Fibroblast of peridontal ligament (primary cell): Measurements from ENCODE around the gene KTN1.

Experiments
- DNase-seq: peaks from one replicate; pipeline ENCODE4 v3.0.0-alpha.2; 2010; ENCODE audit errors: extremely low read depth

KTN1 gene

DNA sequence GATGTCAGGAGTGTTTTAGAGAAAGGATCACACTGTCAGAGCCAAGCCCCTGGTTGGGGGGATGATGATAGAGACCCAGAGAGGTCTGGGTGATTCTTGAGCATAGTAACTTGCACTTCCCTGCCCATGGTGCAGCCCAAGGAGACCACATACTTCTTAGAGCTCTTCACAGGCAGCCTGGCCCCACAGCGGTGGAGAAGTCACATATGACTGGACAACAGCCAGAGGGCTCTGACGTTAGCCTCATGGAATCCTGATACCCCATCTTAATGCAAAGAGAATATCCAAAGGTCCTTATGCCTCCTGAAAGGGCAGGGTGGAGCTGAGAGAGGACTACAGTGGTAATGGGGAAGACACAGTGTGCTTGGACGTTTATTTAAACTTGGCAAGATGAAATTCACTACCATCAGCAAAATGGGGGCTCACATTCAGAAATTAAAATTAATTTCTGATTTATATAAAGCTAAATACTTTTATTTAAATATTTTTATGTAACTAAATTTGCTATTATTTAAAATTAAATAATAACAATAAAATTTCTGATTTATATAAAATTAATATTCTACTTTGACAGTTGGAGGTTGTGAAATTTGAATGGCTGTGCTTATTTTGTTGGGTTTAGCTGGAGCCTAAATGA, 131.3 kb downstream of the KTN1 start:
- no peak for DNase-seq

DNA sequence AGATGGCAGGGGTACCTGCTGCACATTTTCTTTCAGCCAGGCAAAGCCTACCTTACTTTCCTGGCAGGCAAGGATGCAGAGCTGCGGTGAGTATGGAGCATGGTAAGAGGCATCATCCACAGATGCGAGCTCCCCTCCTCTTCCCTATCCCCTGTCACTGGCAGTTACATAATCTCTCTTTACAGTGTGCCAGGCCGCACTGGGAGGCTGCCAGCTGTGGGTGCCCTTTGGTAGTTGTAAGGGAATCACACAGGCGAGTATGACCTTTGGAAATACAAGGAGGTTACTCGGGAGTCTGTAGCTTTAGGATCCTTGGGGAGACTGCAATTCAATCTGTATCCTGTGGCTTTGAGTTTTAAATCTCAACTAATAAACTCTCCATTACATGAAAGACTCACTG, 132.5 kb downstream of the KTN1 start:
- DNase-seq: no peak

DNA sequence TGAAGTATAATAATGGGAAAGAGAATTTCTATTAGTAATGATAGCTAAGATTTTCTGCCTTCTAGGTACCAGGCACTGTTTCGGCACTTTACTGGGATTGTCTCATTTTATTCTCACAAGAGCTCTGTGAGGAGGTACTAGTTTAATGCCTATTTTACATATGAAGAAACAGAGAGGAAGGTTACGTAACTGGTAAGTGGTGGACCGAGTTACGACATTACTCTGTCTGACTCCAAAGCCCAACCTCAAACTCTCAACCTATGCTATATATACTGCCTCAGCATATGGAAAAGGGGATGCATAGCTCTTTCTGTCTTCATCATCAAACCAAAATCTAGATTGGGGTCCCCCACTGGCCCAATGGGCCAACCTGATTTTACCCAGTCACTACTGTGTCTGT, 133.5 kb downstream of the KTN1 start:
- DNase-seq: no peak

DNA sequence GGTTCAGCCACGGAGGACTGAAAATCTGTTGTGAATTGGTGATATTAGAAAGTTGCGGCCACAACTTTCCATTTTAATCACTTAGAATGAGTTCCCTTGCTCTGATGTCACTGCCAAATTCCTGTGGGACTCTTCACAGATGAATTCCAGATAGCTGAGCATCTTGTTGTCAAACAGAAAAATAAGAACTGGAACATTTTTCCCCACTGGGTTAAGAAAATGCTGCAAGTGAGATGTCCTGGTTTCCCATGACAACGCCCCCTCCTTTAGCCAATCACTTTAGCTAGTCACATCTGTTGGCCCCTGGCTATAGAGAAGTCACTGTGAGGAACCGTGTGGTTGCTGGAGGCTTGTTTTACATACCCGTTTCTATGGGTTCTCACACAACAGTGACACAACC, 135.9 kb downstream of the KTN1 start:
- peak; percentile 90 for DNase-seq

DNA sequence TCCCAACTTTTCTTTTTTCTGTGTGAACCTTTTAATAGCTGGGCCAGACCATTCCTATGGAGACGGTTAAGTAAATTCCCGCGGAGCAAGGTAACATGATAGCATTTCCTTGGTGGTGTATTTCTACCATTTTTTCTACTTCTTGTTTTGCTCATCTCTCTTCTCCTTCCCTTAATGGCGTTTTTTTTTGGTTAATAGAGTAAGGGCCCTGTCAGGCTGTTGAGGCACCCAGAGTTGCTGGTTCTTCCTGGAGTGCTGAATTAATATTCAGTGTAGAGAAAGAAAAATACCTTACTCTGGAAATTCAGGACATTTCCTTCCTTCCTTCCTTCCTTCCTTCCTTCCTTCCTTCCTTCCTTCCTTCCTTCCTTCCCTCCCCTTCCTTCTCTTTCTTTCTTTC, 137.6 kb downstream of the KTN1 start:
- DNase-seq: no peak

DNA sequence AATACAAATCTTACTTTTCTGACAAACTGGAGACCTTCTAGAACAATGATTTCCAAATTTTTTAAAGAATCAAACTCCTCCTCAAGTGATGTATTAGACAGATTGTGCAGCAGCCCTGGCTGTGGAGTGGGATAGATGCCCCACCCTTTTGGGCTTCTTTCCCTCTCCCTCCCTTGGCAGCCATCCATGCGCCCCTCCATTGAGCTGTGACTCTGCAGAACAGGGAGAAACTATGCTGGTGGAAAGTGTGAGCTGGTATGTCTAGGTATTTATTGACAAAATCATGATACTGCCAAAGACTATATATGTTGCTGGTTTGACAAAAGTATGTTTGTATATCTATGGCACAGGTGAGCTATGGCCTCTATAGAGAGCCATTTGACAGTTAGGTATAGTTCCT, 138.5 kb downstream of the KTN1 start:
- no peak for DNase-seq

DNA sequence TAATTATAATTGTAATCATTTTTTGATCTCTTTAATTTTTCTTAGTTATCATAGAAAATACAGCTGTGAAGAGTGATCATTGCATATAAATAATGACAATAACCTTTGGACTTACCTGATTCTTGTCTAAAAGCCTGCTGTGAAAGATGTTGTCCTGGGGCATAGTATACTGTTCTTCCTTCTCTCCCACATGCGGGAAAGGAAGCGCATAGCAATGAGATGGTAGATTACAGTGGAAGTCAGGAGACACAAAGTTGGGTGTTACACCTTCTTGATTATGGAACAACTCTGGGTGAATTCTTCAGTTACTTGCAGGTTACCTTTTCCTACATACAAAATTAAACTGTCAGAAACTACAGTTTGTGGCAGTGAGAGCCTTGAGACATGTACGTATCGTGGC, 140.8 kb downstream of the KTN1 start:
- no peak for DNase-seq

DNA sequence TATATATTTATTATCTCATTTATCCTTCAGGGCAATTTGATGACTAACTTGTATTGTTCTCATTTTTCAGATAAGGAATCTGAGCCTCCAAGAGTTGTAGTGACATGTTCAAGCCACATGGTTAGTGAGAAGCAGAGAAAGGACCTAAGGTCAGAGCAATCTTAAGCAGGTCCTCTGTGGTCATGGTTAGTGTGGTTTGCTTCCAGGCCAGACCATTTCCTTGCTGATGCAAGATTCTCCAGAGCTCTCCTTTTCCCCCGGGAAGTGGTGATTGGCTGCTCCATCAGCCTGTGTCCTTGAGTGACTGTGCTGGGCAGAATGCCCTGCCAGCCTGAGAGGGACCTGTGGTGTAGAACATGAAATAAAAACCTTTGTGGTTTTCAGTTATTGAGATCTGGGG, 141.3 kb downstream of the KTN1 start:
- peak; percentile 95 for DNase-seq

DNA sequence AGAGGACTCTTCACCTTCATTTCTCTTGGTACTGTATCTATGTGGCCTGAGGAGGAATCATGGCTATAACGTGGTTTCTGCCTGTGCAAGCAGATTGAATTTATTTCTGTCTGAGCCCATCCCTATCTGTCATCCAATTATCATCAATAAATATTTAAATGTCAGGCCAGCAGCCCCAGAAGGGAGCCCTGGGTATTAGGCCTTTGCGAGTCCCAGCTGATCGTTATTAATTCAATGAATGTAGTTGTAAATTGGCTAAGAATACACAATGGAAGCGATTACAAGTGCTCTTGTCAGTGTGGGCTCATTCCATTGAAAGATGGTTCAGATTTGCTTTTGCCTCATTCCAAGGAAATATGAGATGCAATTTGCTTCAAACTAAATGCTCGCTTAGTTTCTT, 142.0 kb downstream of the KTN1 start:
- DNase-seq: no peak

DNA sequence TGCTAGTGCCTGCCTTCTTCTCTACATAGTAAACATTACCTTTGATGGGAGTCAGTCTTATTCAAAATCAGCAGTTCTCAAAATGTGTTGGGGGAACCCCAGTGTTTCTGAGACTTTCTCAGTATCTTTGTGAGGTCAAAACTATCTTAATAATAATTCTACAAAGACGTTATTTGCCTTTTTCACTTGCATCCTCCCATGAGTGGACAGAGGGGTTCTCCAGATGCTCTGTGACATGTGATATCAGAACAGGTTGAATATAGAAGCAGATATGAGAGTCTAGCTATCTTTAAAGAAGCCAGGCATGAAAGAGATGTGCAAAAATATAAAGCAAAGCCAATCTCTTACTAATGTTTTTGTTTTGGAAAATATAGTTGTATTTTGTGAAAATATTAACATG, 144.7 kb downstream of the KTN1 start:
- DNase-seq: no peak

DNA sequence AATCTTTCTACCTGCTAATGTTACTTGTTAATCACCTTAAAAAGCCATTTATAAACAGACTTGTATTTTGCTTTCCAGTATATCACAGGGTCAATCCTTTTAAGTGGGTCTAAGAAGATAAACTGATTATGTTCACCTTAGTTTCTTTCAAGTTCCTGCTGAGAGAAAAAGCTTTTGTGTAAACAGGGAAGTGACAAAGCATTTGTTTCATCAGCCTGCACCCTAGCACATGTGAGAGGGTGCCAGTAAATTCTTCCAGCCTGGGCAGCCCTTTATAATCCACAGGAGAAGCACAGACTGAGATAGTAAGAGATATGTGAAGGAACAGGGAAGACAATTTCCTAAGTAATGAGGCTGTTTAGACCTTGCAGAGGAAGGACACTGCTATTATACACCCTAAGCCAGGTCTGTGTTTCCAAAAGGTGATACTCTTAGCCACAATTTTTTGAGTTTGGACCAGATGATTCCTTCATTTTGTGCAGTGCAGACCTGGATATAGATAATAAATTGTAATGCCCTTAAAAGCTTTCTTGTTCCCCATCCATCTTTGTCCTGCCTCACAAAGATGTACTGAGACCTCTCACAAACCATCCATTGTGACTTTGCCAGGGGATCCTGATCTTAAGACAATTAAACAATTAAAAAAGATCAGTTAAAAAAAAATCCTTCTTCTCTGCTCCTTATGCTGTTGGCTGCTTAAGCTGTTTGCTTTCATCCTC, 150.7 kb downstream of the KTN1 start:
- DNase-seq: no peak

DNA sequence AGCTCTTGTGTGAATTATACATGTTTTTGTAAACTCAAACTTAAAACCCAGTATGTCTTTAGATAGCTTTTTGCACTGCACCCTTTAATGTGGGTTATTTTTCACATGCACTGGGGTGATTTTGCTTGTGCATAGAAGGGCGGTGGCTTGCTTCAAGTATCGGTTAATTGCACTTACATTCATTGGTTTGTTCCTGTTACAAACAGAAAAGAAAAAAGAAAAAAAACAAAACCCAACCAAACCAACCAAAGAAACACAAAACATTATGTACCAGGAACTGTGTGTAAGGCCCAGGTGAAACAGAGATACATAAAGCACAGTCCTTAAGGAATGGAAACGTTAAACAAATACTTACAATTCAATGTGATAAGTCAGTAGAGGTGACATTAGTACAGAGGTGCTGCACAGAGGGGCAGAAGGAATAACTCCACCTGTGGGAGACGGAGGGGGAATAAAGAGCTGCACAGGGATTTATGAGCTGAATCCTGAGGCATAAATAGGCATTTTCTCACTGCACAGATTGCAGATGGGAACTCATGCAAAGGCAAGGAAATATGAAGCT, 151.4 kb downstream of the KTN1 start:
- no peak for DNase-seq

DNA sequence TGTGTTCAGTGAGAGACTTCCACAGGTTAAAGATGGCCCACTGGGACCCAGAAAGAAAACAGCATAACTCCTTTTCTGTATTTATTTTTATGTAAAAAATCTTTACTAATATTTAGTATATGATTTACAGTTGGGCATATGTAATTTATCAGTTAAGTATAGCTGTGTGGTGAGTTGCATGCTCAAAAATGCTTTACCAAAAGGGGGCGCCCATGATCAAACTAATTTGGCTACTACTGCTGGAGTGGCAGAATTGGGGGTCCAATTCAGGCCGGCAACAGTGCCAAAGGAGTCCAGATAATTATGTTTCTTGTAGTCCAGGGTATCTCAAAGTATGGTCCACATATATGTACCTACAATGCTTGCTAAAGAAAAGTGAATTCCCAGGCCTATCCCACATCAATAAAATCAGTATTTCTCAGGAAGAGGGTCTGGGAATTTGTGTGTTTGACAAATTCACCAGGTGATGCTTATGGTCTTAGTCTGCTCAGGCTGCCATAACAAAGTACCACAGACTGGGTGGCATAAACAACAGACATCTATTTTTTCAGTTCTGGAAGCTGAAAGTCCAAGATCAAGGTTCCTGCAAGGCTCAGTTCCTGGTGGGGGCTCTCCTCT, 152.0 kb downstream of the KTN1 start:
- DNase-seq: peak; percentile 54

DNA sequence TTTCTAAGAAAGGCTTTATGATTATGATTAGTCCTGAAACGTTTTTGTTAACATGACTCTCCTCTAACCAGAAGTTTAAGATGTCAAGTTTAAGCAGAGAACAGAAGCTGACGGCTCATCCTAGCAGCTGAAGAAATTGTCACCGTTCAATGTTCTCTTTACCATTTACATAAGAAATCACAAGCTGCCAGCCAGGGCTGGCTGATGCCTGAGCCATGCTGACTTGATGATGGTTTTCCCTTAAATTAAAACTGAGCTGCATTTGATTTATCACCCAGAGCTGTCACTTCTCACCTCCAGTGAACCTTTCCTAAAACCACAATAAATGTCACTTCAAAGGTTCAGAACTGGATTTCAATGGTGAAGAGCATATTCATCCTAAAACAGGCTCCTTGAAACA, 153.6 kb downstream of the KTN1 start:
- DNase-seq: no peak
